Sigmoid colon (tissue), 4 donors: ENCODE measurements around the gene PRLHR.

Experiments used
- EP300 ChIP-seq, 4 donors: sonication (generic); formaldehyde crosslinking; IDR thresholded peaks; one replicate each; pipeline ENCODE4 v1.6.1; 2017; ENCODE audit warnings: antibody characterized with exemption in 4 of 4
- POLR2AphosphoS5 ChIP-seq, 4 donors: sonication (generic); formaldehyde crosslinking; IDR thresholded peaks; one replicate each; pipeline ENCODE4 v1.6.1; 2017; ENCODE audit warnings: antibody characterized with exemption in 4 of 4

DNA sequence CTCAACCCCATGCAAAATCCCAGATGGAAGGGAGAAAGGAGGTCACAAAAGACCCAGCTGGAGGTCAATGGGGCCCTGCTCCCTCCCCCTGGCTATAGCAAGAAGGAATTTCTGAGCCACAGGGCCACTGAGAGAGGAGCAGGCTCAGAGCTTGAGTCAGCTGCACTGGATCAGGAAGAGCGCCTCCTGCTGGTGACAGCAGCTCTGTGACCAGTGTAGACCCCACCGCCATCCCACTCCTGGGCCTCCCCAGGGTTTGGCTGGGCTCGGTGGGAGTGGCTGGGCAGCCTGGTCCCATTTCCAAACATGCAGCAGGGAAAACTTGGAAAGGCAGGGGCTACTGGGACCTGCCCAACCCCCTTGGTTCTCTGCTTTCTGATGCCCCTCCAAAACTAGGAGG is 31.5 kb upstream of the PRLHR start:
- TF ChIP-seq POLR2AphosphoS5 (IDR thresholded peaks at IDR 0.05) (no peak), EP300 (IDR thresholded peaks at IDR 0.05) (no peak)
